ENCODE measurements around the gene CEP162.
"Not testable (repeated sequence)": the region's sequence is repeated elsewhere in the genome, so short reads cannot be mapped to it uniquely, and the experiment has no call there.

Gene CEP162

DNA sequence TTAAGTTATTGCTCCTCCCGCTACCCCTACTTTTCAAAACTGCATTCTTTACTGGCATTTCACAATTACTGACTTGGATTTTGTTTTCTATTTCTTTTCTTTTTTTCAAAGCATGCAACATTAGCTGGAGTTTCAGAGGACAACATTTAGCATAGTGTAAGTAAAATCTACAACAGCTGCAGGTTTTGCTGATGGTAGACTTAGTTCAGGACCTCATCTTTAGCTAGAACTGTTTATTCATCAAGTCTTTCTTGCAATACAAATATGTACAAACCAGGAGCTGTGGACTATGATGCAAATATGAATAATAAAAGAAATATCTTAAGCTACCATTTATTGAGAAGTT is 728 bp upstream of the CEP162 start:
- peak overlapping the region; percentile 88 for H3K4me2 ChIP-seq (ENCODE audit: low read length)
- TF ChIP-seq EZH2phosphoT487 (IDR thresholded peaks at IDR 0.05; ENCODE audit: borderline replicate concordance, low read length) (no peak), CTCF (IDR thresholded peaks at IDR 0.05; ENCODE audit: low read depth, low read length, poor library complexity, severe bottlenecking) (no peak)
- no peak overlapping the region for H3K27ac ChIP-seq (ENCODE audit: low read depth, low read length)
- no peaks in the 10 kb centered on the region for H3K9me2 ChIP-seq (replicated peaks; ENCODE audit: control insufficient read depth, low read length)
- no peaks in the 10 kb centered on the region for H3K9me3 ChIP-seq (ENCODE audit: control insufficient read depth, insufficient read depth, low read length)
- peaks cover 17% of the 10 kb centered on the region for H3K4me1 ChIP-seq (ENCODE audit: control insufficient read depth, low read length)
- H3K4me3 ChIP-seq (ENCODE audit: low read length) = peak overlapping the region; percentile 83
- H3K79me2 ChIP-seq (ENCODE audit: control insufficient read depth, low read length) = peaks cover 8% of the 10 kb centered on the region
- H4K20me1 ChIP-seq (ENCODE audit: control insufficient read depth, insufficient read depth, low read depth, low read length) = no peaks in the 10 kb centered on the region
- no peaks in the 10 kb centered on the region for H3F3A ChIP-seq (ENCODE audit: control insufficient read depth, insufficient read depth)
- 0 out of 2 replicates have a peak, but pooled peaks cover 6% of the 10 kb centered on the region for H3K27me3 ChIP-seq (ENCODE audit: control insufficient read depth, low read length)
- no peaks in the 10 kb centered on the region for H3K36me3 ChIP-seq (ENCODE audit: control insufficient read depth, low read length)

GRCh38 chr6:84227044-84227433 is 404 bp downstream of the CEP162 start:
- peaks cover 8% of the 10 kb centered on the region for H3K79me2 ChIP-seq (ENCODE audit: control insufficient read depth, low read length)
- 0 out of 2 replicates have a peak, but pooled peaks cover 6% of the 10 kb centered on the region for H3K27me3 ChIP-seq (ENCODE audit: control insufficient read depth, low read length)
- peak overlapping the region; percentile 83 for H3K4me3 ChIP-seq (ENCODE audit: low read length)
- no peak overlapping the region for H3K27ac ChIP-seq (ENCODE audit: low read depth, low read length)
- H3F3A ChIP-seq (ENCODE audit: control insufficient read depth, insufficient read depth) = no peaks in the 10 kb centered on the region
- H3K9me3 ChIP-seq (ENCODE audit: control insufficient read depth, insufficient read depth, low read length) = no peaks in the 10 kb centered on the region
- H3K9me2 ChIP-seq (replicated peaks; ENCODE audit: control insufficient read depth, low read length) = no peaks in the 10 kb centered on the region
- TF ChIP-seq CTCF (IDR thresholded peaks at IDR 0.05; ENCODE audit: low read depth, low read length, poor library complexity, severe bottlenecking) (no peak), EZH2phosphoT487 (IDR thresholded peaks at IDR 0.05; ENCODE audit: borderline replicate concordance, low read length) (no peak)
- no peaks in the 10 kb centered on the region for H4K20me1 ChIP-seq (ENCODE audit: control insufficient read depth, insufficient read depth, low read depth, low read length)
- H3K36me3 ChIP-seq (ENCODE audit: control insufficient read depth, low read length) = no peaks in the 10 kb centered on the region
- peaks cover 17% of the 10 kb centered on the region for H3K4me1 ChIP-seq (ENCODE audit: control insufficient read depth, low read length)
- H3K4me2 ChIP-seq (ENCODE audit: low read length) = peak overlapping the region; percentile 88

DNA sequence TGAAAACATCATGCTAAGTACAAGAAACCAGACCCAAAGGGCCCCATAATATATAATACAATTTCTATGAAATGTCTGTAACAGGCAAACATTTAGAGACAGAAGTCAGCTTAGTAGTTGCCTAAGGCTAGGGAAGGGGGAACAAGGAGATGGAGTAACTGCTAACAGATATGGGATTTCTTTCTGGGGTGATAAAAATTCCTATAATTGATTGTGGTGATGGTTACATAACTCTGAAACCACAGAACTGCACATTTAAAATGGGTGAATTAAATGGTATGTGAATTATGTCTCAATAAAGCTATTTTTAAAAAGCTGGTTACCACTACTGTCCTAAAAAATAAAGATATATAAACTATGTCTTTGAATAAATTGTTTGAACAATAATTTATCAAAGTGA is 3.2 kb downstream of the CEP162 start:
- peaks cover 8% of the 10 kb centered on the region for H3K79me2 ChIP-seq (ENCODE audit: control insufficient read depth, low read length)
- peaks cover 17% of the 10 kb centered on the region for H3K4me1 ChIP-seq (ENCODE audit: control insufficient read depth, low read length)
- H4K20me1 ChIP-seq (ENCODE audit: control insufficient read depth, insufficient read depth, low read depth, low read length) = no peaks in the 10 kb centered on the region
- H3K36me3 ChIP-seq (ENCODE audit: control insufficient read depth, low read length) = no peaks in the 10 kb centered on the region
- H3K4me2 ChIP-seq (ENCODE audit: low read length) = no peak overlapping the region
- no peak overlapping the region for H3K4me3 ChIP-seq (ENCODE audit: low read length)
- no peaks in the 10 kb centered on the region for H3K9me3 ChIP-seq (ENCODE audit: control insufficient read depth, insufficient read depth, low read length)
- H3K27ac ChIP-seq (ENCODE audit: low read depth, low read length) = no peak overlapping the region
- H3K27me3 ChIP-seq (ENCODE audit: control insufficient read depth, low read length) = no peaks in the 10 kb centered on the region
- no peaks in the 10 kb centered on the region for H3F3A ChIP-seq (ENCODE audit: control insufficient read depth, insufficient read depth)
- TF ChIP-seq CTCF (IDR thresholded peaks at IDR 0.05; ENCODE audit: low read depth, low read length, poor library complexity, severe bottlenecking) = no peak
- no peak for TF ChIP-seq EZH2phosphoT487 (IDR thresholded peaks at IDR 0.05; ENCODE audit: borderline replicate concordance, low read length)
- no peaks in the 10 kb centered on the region for H3K9me2 ChIP-seq (replicated peaks; ENCODE audit: control insufficient read depth, low read length)

DNA sequence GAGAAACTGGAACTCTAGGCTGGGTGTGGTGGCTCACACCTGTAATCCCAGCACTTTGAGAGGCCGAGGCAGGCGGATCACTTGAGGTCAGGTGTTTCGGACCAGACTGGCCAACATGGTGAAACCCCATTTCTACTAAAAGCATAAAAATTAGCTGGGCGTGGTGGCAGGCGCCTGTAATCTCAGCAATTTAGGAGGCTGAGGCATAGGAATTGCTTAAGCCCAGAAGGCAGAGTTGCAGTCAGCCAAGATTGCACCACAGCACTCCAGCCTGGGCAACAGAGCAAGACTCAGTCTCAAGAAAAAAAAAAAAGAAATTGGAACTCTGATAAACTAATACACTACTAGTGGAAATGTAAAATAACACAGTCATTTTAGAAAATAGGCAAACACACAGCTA is 3.8 kb downstream of the CEP162 start:
- not testable (repeated sequence) for H3K36me3 ChIP-seq (ENCODE audit: control insufficient read depth, low read length)

More for the DNA sequence above, 3.8 kb downstream of the CEP162 start:
- not testable (repeated sequence) for H3K27me3 ChIP-seq (ENCODE audit: control insufficient read depth, low read length); H4K20me1 ChIP-seq (ENCODE audit: control insufficient read depth, insufficient read depth, low read depth, low read length); H3K79me2 ChIP-seq (ENCODE audit: control insufficient read depth, low read length); H3K27ac ChIP-seq (ENCODE audit: low read depth, low read length); H3K4me2 ChIP-seq (ENCODE audit: low read length); H3K9me2 ChIP-seq (replicated peaks; ENCODE audit: control insufficient read depth, low read length); H3K4me3 ChIP-seq (ENCODE audit: low read length); H3F3A ChIP-seq (ENCODE audit: control insufficient read depth, insufficient read depth); H3K9me3 ChIP-seq (ENCODE audit: control insufficient read depth, insufficient read depth, low read length)
- peaks cover 17% of the 10 kb centered on the region for H3K4me1 ChIP-seq (ENCODE audit: control insufficient read depth, low read length)
